K562 (cell line): ENCODE measurements around the gene EME2. TPM values are rescaled to one million over a fixed set of nuclear protein-coding genes. Genes with fewer than 3 reads are reported as not detected.
A peak's percentile ranks its signal among the peaks of the same experiment; 100 is the strongest.

Source experiments
- ARID2 ChIP-seq: fragments of 450-650 bp; IDR thresholded peaks from 2 replicates; pipeline ENCODE4 v1.6.1; 2017; ENCODE audit warnings: antibody characterized with exemption, mild to moderate bottlenecking
- BRD4 ChIP-seq: fragments of 200-600 bp; sonication (generic); IDR thresholded peaks from 2 replicates; pipeline ENCODE4 v1.6.1; 2017; ENCODE audit warnings: inconsistent platforms
- CREM ChIP-seq: IDR thresholded peaks from 2 replicates; pipeline ENCODE4 v1.6.1; 2014; ENCODE audit warnings: antibody characterized with exemption, low read depth
- DEAF1 ChIP-seq: fragments of 450-650 bp; formaldehyde crosslinking; IDR thresholded peaks from 2 replicates; pipeline ENCODE4 v1.4.0; 2020; ENCODE audit warnings: mild to moderate bottlenecking, moderate library complexity
- DPF2 ChIP-seq: fragments of 450-650 bp; IDR thresholded peaks from 2 replicates; pipeline ENCODE4 v1.6.1; 2016
- ETV6 ChIP-seq, 3 experiments: fragments of 150-350 bp in 1 of 3; sonication (generic) in 1 of 3; formaldehyde crosslinking in 1 of 3; IDR thresholded peaks; 2 replicates each; pipeline versions ENCODE4 v1.6.1 to v1.8.0; 2014 to 2022; ENCODE audit warnings: borderline replicate concordance in 2 of 3, low read depth in 2 of 3, antibody characterized with exemption in 1 of 3, low read length in 1 of 3, mild to moderate bottlenecking in 1 of 3, missing genetic modification reagents in 1 of 3
- FOXK2 ChIP-seq, 2 experiments: fragments of 450-650 bp; IDR thresholded peaks in 1 of 2; conservative IDR thresholded peaks in 1 of 2; 2 replicates each; pipeline ENCODE4 v1.6.1; 2016; ENCODE audit warnings: low read depth in 2 of 2, mild to moderate bottlenecking in 1 of 2
- HDAC6 ChIP-seq: IDR thresholded peaks from 2 replicates; pipeline ENCODE4 v1.6.1; 2012; ENCODE audit warnings: low read depth, mild to moderate bottlenecking, control low read depth, inconsistent platforms, low read length, moderate library complexity
- HEY1 ChIP-seq: fragments of 250-450 bp; sonication (Bioruptor Pico); IDR thresholded peaks from 2 replicates; pipeline ENCODE4 v1.5.0; 2020; ENCODE audit warnings: mild to moderate bottlenecking, moderate library complexity, borderline replicate concordance
- KDM2B ChIP-seq: fragments of 250-450 bp; sonication (Bioruptor Pico); IDR thresholded peaks from 2 replicates; pipeline ENCODE4 v1.8.0; 2021; ENCODE audit warnings: mild to moderate bottlenecking, moderate library complexity
- MNT ChIP-seq, 2 experiments: fragments of 450-650 bp; conservative IDR thresholded peaks; 2 replicates each; pipeline ENCODE4 v1.6.1; 2017; ENCODE audit warnings: mild to moderate bottlenecking in 2 of 2, moderate library complexity in 2 of 2
- NBN ChIP-seq: fragments of 450-650 bp; IDR thresholded peaks from 2 replicates; pipeline ENCODE4 v1.6.1; 2016; ENCODE audit warnings: low read depth, mild to moderate bottlenecking
- PTRF ChIP-seq: fragments of 450-650 bp; IDR thresholded peaks from 2 replicates; pipeline ENCODE4 v1.6.1; 2016; ENCODE audit warnings: mild to moderate bottlenecking, missing genetic modification characterization, missing compliant biosample characterization
- SETDB1 ChIP-seq: IDR thresholded peaks from one replicate; pipeline ENCODE4 v1.6.1; 2012; ENCODE audit warnings: low read length, control low read depth, inconsistent platforms
- SIRT6 ChIP-seq: IDR thresholded peaks from one replicate; pipeline ENCODE4 v1.6.1; 2012; ENCODE audit warnings: low read depth, mild to moderate bottlenecking, control low read depth, inconsistent platforms, low read length, moderate library complexity
- SREBF1 ChIP-seq: fragments of 150-350 bp; IDR thresholded peaks from 2 replicates; pipeline ENCODE4 v1.6.1; 2014; ENCODE audit warnings: antibody characterized with exemption, low read depth, low read length, borderline replicate concordance
- TSC22D4 ChIP-seq: fragments of 450-650 bp; IDR thresholded peaks from 2 replicates; pipeline ENCODE4 v1.6.1; 2016; ENCODE audit warnings: missing genetic modification characterization, missing biosample characterization, control low read depth
- ZNF277 ChIP-seq: fragments of 250-450 bp; sonication (Bioruptor Pico); IDR thresholded peaks from 2 replicates; pipeline ENCODE4 v1.8.0; 2022; ENCODE audit warnings: inconsistent platforms, mild to moderate bottlenecking, moderate library complexity, borderline replicate concordance
- ZNF3 ChIP-seq: fragments of 250-450 bp; sonication (Bioruptor Pico); IDR thresholded peaks from 2 replicates; pipeline ENCODE4 v1.5.0; 2021; ENCODE audit warnings: mild to moderate bottlenecking, moderate library complexity
- ZNF41 ChIP-seq: fragments of 250-450 bp; sonication (Bioruptor Pico); conservative IDR thresholded peaks from 2 replicates; pipeline ENCODE4 v1.4.0; 2020; ENCODE audit warnings: mild to moderate bottlenecking
- ZNF639 ChIP-seq, 2 experiments: fragments of 200-800 bp in 1 of 2; sonication (Bioruptor generic) in 1 of 2; sonication (generic) in 1 of 2; formaldehyde crosslinking in 1 of 2; IDR thresholded peaks in 1 of 2; conservative IDR thresholded peaks in 1 of 2; 2 replicates each; pipeline versions ENCODE4 v1.5.0 to v1.6.1; 2016 to 2020; ENCODE audit warnings: missing compliant biosample characterization in 1 of 2, missing genetic modification characterization in 1 of 2, missing genetic modification reagents in 1 of 2
- polyA plus RNA-seq, 8 experiments: library from polyadenylated mRNA; depleted of rRNA in 4 of 8; stranded (reverse) in 5 of 8; unstranded in 3 of 8; fragments of >200 nt; fragmentation: Nextera tagmentation in 2 of 8; fragmentation: Illumina TruSeq in 1 of 8; extraction: Ambion mirVana in 2 of 8; extraction: Trizol in 1 of 8; gene quantifications; 2 replicates each; pipeline versions ENCODE4 v1.2.1 to v1.2.3, GENCODE V29; 2011 to 2014; ENCODE audit warnings: inconsistent platforms in 1 of 8, missing spikeins in 1 of 8
- total RNA-seq, 7 experiments: library from RNA; depleted of rRNA in 6 of 7; stranded (reverse); fragments of >200 nt in 6 of 7; fragmentation: Illumina TruSeq in 2 of 7; extraction: Trizol in 2 of 7; gene quantifications; 2 replicates each; pipeline versions ENCODE4 v1.2.1 to v1.2.3, GENCODE V29; 2011 to 2021; ENCODE audit warnings: low replicate concordance in 1 of 7

The EME2 gene
- total and polyA plus RNA-seq, 9 of the 15 experiments (the other 6 are each of a cell fraction or from before 2014, with no cell fraction given): 0.35 to 19.9 (median 3.5) TPM

GRCh38 chr16:1772908-1773702, 495 bp downstream of the EME2 start, which contains the start of gene MRPS34 (continued):
- TF ChIP-seq ZNF639 (CRISPR knock-in tag; conservative IDR thresholded peaks at IDR 0.05 in 1 of 2, IDR thresholded peaks at IDR 0.05 in 1 of 2): peak in 1 of 2 experiments; percentile 90; a peak in 2 of 4 replicates
- TF ChIP-seq SREBF1: no peak
- peak; percentile 70 to 86 for TF ChIP-seq MNT (conservative IDR thresholded peaks at IDR 0.05)
- no peak; a peak in 1 of 4 replicates for TF ChIP-seq ETV6 (IDR thresholded peaks at IDR 0.05; ENCODE audit: borderline replicate concordance in 1 of 2, low read depth in 2 of 2, low read length in 1 of 2)
- TF ChIP-seq ETV6 (CRISPR knock-in tag; IDR thresholded peaks at IDR 0.05; ENCODE audit: borderline replicate concordance): no peak
- no peak for TF ChIP-seq BRD4
- TF ChIP-seq DEAF1 (CRISPR knock-in tag): no peak
- TF ChIP-seq PTRF: no peak
- no peak for TF ChIP-seq TSC22D4 (tag)
- TF ChIP-seq FOXK2 (conservative IDR thresholded peaks at IDR 0.05 in 1 of 2, IDR thresholded peaks at IDR 0.05 in 1 of 2; ENCODE audit: low read depth in 2 of 2): no peak
- TF ChIP-seq ZNF3 (CRISPR knock-in tag): no peak
- TF ChIP-seq ARID2: no peak
- no peak for TF ChIP-seq HEY1
- TF ChIP-seq KDM2B: peak; percentile 91; the same call in 1 of the 2 replicates
- TF ChIP-seq DPF2: no peak
- no peak for TF ChIP-seq SETDB1
- TF ChIP-seq ZNF41: no peak
- no peak for TF ChIP-seq HDAC6
- peak; percentile 84 for TF ChIP-seq CREM
- no peak for TF ChIP-seq NBN
- no peak for TF ChIP-seq SIRT6
- no peak for TF ChIP-seq ZNF277
